H9 (cell line): ENCODE measurements around the gene KCNV2. TPM values are rescaled to one million over a fixed set of nuclear protein-coding genes. Genes with fewer than 3 reads are reported as not detected.
A peak's percentile ranks its signal among the peaks of the same experiment; 100 is the strongest.

Experiments used
- DNase-seq: peaks from one replicate; pipeline ENCODE4 v3.0.0-alpha.2; 2017
- H2AFZ ChIP-seq: one replicate; pipeline ENCODE4 v1.6.1; 2013; ENCODE audit warnings: mild to moderate bottlenecking, low read length, control low read depth, moderate library complexity
- H2AK5ac ChIP-seq: 2 replicates; pipeline ENCODE4 v1.6.1; 2013; ENCODE audit warnings: low read length, control low read depth, mixed read lengths; ENCODE audit not compliant: insufficient read length
- H2BK120ac ChIP-seq: one replicate; pipeline ENCODE4 v1.6.1; 2013; ENCODE audit warnings: low read depth, mild to moderate bottlenecking, low read length, control low read depth, inconsistent platforms; ENCODE audit not compliant: poor library complexity, severe bottlenecking
- H2BK12ac ChIP-seq: 2 replicates; pipeline ENCODE4 v1.6.1; 2013; ENCODE audit warnings: low read length, control low read depth, mixed read lengths, low read depth; ENCODE audit not compliant: insufficient read length
- H2BK15ac ChIP-seq: 2 replicates; pipeline ENCODE4 v1.6.1; 2013; ENCODE audit warnings: low read depth, low read length, control low read depth
- H2BK20ac ChIP-seq: one replicate; pipeline ENCODE4 v1.6.1; 2013; ENCODE audit warnings: low read depth, mild to moderate bottlenecking, low read length, control low read depth, inconsistent platforms; ENCODE audit not compliant: poor library complexity, severe bottlenecking
- H2BK5ac ChIP-seq: 2 replicates; pipeline ENCODE4 v1.6.1; 2013; ENCODE audit warnings: low read length, control low read depth, mixed read lengths; ENCODE audit not compliant: insufficient read length
- H3K14ac ChIP-seq: 2 replicates; pipeline ENCODE4 v1.6.1; 2013; ENCODE audit warnings: low read length, control low read depth; ENCODE audit not compliant: insufficient read depth
- H3K18ac ChIP-seq: 2 replicates; pipeline ENCODE4 v1.6.1; 2013; ENCODE audit warnings: low read depth, mild to moderate bottlenecking, mixed read lengths, low read length, control low read depth; ENCODE audit not compliant: insufficient read length
- H3K23ac ChIP-seq: 2 replicates; pipeline ENCODE4 v1.6.1; 2013; ENCODE audit warnings: low read length, control low read depth, mixed read lengths, low read depth; ENCODE audit not compliant: insufficient read length
- H3K23me2 ChIP-seq: 2 replicates; pipeline ENCODE4 v1.6.1; 2013; ENCODE audit warnings: low read depth, mild to moderate bottlenecking, mixed read lengths, low read length, control low read depth; ENCODE audit not compliant: insufficient read length, poor library complexity, severe bottlenecking
- H3K27ac ChIP-seq: 2 replicates; pipeline ENCODE4 v1.5.1; 2013; ENCODE audit warnings: low read length, control low read depth, mixed read lengths, low read depth; ENCODE audit not compliant: insufficient read length
- H3K27me3 ChIP-seq: 2 replicates; pipeline ENCODE4 v1.6.1; 2013; ENCODE audit warnings: low read length, control low read depth, inconsistent platforms; ENCODE audit not compliant: insufficient read depth
- H3K4ac ChIP-seq: 2 replicates; pipeline ENCODE4 v1.6.1; 2013; ENCODE audit warnings: low read depth, mild to moderate bottlenecking, control low read depth, inconsistent platforms, low read length, moderate library complexity
- H3K4me1 ChIP-seq: 2 replicates; pipeline ENCODE4 v1.6.1; 2013; ENCODE audit warnings: low read length, control low read depth, inconsistent platforms; ENCODE audit not compliant: insufficient read depth
- H3K4me2 ChIP-seq: 2 replicates; pipeline ENCODE4 v1.6.1; 2013; ENCODE audit warnings: low read length, control low read depth, mixed read lengths; ENCODE audit not compliant: insufficient read length, insufficient read depth
- H3K56ac ChIP-seq: 2 replicates; pipeline ENCODE4 v1.6.1; 2013; ENCODE audit warnings: low read depth, mild to moderate bottlenecking, mixed read lengths, low read length, control low read depth; ENCODE audit not compliant: insufficient read length
- H3K79me1 ChIP-seq: 2 replicates; pipeline ENCODE4 v1.6.1; 2013; ENCODE audit warnings: low read depth, mild to moderate bottlenecking, moderate library complexity, low read length, control low read depth, inconsistent platforms; ENCODE audit not compliant: insufficient read depth, poor library complexity, severe bottlenecking
- H3K79me2 ChIP-seq: 2 replicates; pipeline ENCODE4 v1.6.1; 2013; ENCODE audit warnings: low read length, control low read depth, inconsistent platforms; ENCODE audit not compliant: insufficient read depth
- H3K9ac ChIP-seq: 2 replicates; pipeline ENCODE4 v1.6.1; 2013; ENCODE audit warnings: low read length, control low read depth, mixed read lengths; ENCODE audit not compliant: insufficient read length; ENCODE audit errors: extremely low read depth
- H3K9me3 ChIP-seq: one replicate; pipeline ENCODE4 v1.6.1; 2013; ENCODE audit warnings: low read depth, low read length, inconsistent platforms; ENCODE audit not compliant: control insufficient read depth
- H3T11ph ChIP-seq: one replicate; pipeline ENCODE4 v1.6.1; 2013; ENCODE audit warnings: mild to moderate bottlenecking, low read length, control low read depth, inconsistent platforms
- H4K20me1 ChIP-seq: one replicate; pipeline ENCODE4 v1.6.1; 2013; ENCODE audit not compliant: control insufficient read depth, insufficient read length, insufficient read depth
- H4K5ac ChIP-seq: 2 replicates; pipeline ENCODE4 v1.6.1; 2013; ENCODE audit warnings: low read depth, mild to moderate bottlenecking, mixed read lengths, low read length, control low read depth; ENCODE audit not compliant: insufficient read length
- H4K8ac ChIP-seq: replicated peaks from 2 replicates; pipeline ENCODE4 v1.6.1; 2013; ENCODE audit warnings: low read length, control low read depth, mixed read lengths, low read depth; ENCODE audit not compliant: insufficient read length
- H4K91ac ChIP-seq: 2 replicates; pipeline ENCODE4 v1.6.1; 2013; ENCODE audit warnings: low read depth, mild to moderate bottlenecking, moderate library complexity, mixed read lengths, low read length, control low read depth; ENCODE audit not compliant: insufficient read length
- H3K27ac Mint-ChIP-seq, 3 experiments: 2 replicates in 2 of 3; 3 replicates in 1 of 3; pipeline ENCODE4 v1.8.0; 2020 to 2021; ENCODE audit warnings: mixed read lengths in 3 of 3, mild to moderate bottlenecking in 1 of 3, moderate library complexity in 1 of 3
- H3K27me3 Mint-ChIP-seq: 2 replicates; pipeline ENCODE4 v1.8.0; 2021; ENCODE audit warnings: low read depth, mild to moderate bottlenecking, moderate library complexity, mixed read lengths
- H3K36me3 Mint-ChIP-seq, 3 experiments: 2 replicates in 2 of 3; 3 replicates in 1 of 3; pipeline ENCODE4 v1.8.0; 2020 to 2021; ENCODE audit warnings: low read depth in 3 of 3, mixed read lengths in 3 of 3; ENCODE audit not compliant: insufficient read depth in 1 of 3
- H3K4me1 Mint-ChIP-seq, 2 experiments: 2 replicates each; pipeline ENCODE4 v1.8.0; 2020; ENCODE audit warnings: mixed read lengths in 2 of 2
- H3K4me3 Mint-ChIP-seq, 2 experiments: 2 replicates in 1 of 2; 3 replicates in 1 of 2; pipeline ENCODE4 v1.8.0; 2020 to 2021; ENCODE audit warnings: mild to moderate bottlenecking in 2 of 2, mixed read lengths in 2 of 2, moderate library complexity in 1 of 2
- H3K9me3 Mint-ChIP-seq, 2 experiments: 2 replicates in 1 of 2; 3 replicates in 1 of 2; pipeline ENCODE4 v1.8.0; 2020; ENCODE audit warnings: mild to moderate bottlenecking in 2 of 2, mixed read lengths in 2 of 2, moderate library complexity in 1 of 2
- CTCF ChIP-seq: fragments of 200-600 bp; sonication (generic); conservative IDR thresholded peaks from 3 replicates; pipeline ENCODE4 v1.8.0; 2021; ENCODE audit warnings: antibody characterized with exemption, mild to moderate bottlenecking
- WGBS: extraction: QIAGEN DNeasy Blood & Tissue Kit; methylation state at CpG from one replicate; pipeline ENCODE4 v1.1.7; 2013; ENCODE audit warnings: missing lambda C conversion rate, low lambda C conversion rate, mixed read lengths; ENCODE audit not compliant: insufficient read length; ENCODE audit errors: extremely low coverage; 5-methylcytosine and 5-hydroxymethylcytosine counted together
- total RNA-seq: library from RNA; stranded (reverse); gene quantifications from 2 replicates; pipeline ENCODE4 v1.2.1, GENCODE V29; 2021

Gene KCNV2
- total RNA-seq, 1 experiment from 2014 or later = not detected

GRCh38 chr9:2765250-2765880 lies 48.1 kb downstream of the KCNV2 start:
- WGBS = no CpG with 5 or more reads among the region's 4 CpGs
- no peak for DNase-seq

More at GRCh38 chr9:2765250-2765880, 48.1 kb downstream of the KCNV2 start:
- H3K4me3 Mint-ChIP-seq = no peak overlapping the region
- Histone ChIP-seq H3K4me2 (no peak overlapping the region), H2BK120ac (no peak overlapping the region), H3K9ac (no peak overlapping the region), H3K27ac (peak overlapping the region; percentile 76), H3K4me1 (peaks cover 6% of the 10 kb centered on the region; the same call in 1 of the 2 replicates), H3K23ac (no peak overlapping the region), H4K8ac (no peak overlapping the region), H2BK12ac (peak overlapping the region; percentile 50), H3K4ac (no peak overlapping the region), H2BK20ac (no peak overlapping the region), H2BK5ac (no peak overlapping the region), H3K9me3 (no peaks in the 10 kb centered on the region), H3K18ac (peak overlapping the region; percentile 70), H3K27me3 (no peaks in the 10 kb centered on the region), H3K56ac (no peak overlapping the region), H2AFZ (no peak overlapping the region), H4K20me1 (no peaks in the 10 kb centered on the region), H2AK5ac (peak overlapping the region; percentile 46), H3T11ph (no peak overlapping the region), H3K23me2 (no peaks in the 10 kb centered on the region), H3K79me2 (no peaks in the 10 kb centered on the region), H4K5ac (no peak overlapping the region), H4K91ac (no peak overlapping the region), H3K14ac (peak overlapping the region; percentile 75; the same call in 1 of the 2 replicates), H2BK15ac (no peak overlapping the region), H3K79me1 (peaks cover 3% of the 10 kb centered on the region)
- H3K27me3 Mint-ChIP-seq = no peaks in the 10 kb centered on the region; the same call in 1 of the 2 replicates
- TF ChIP-seq CTCF = no peak
- H3K9me3 Mint-ChIP-seq = no peaks in the 10 kb centered on the region
- peaks cover 23 to 30% (median 25%) of the 10 kb centered on the region in 3 experiments; a peak in 6 of 7 replicates for H3K36me3 Mint-ChIP-seq
- H3K4me1 Mint-ChIP-seq = peaks cover 27 to 30% of the 10 kb centered on the region in 2 experiments
- H3K27ac Mint-ChIP-seq = peak overlapping the region; percentile 5 to 88 (median 88); a peak in 6 of 7 replicates
